Endothelial cell of umbilical vein (primary cell): ENCODE results near the gene ZNF516.

Experiments
- EZH2 ChIP-seq: IDR thresholded peaks from 2 replicates; pipeline ENCODE4 v1.6.1; 2012; ENCODE audit warnings: borderline replicate concordance, low read depth, mild to moderate bottlenecking, moderate library complexity, low read length, inconsistent platforms; ENCODE audit not compliant: severe bottlenecking
- FOS ChIP-seq: IDR thresholded peaks from 2 replicates; pipeline ENCODE4 v1.6.1; 2011; ENCODE audit warnings: mild to moderate bottlenecking, low read length, moderate library complexity, borderline replicate concordance; ENCODE audit not compliant: insufficient read depth
- GATA2 ChIP-seq: IDR thresholded peaks from 2 replicates; pipeline ENCODE4 v1.7.0; 2011; ENCODE audit warnings: low read depth, mild to moderate bottlenecking, moderate library complexity, mixed read lengths, low read length; ENCODE audit not compliant: insufficient read length, insufficient read depth
- JUN ChIP-seq: IDR thresholded peaks from 2 replicates; pipeline ENCODE4 v1.6.1; 2011; ENCODE audit warnings: borderline replicate concordance, low read depth; ENCODE audit not compliant: insufficient read length, insufficient read depth
- MYC ChIP-seq: IDR thresholded peaks from one replicate; pipeline ENCODE4 v1.6.1; 2011; ENCODE audit warnings: mild to moderate bottlenecking, low read depth, low read length
- POLR2A ChIP-seq: IDR thresholded peaks from 2 replicates; pipeline ENCODE4 v1.6.1; 2012; ENCODE audit warnings: low read depth, mild to moderate bottlenecking, control low read depth, low read length
- POLR2AphosphoS5 ChIP-seq: IDR thresholded peaks from 2 replicates; pipeline ENCODE4 v1.6.1; 2012; ENCODE audit warnings: low read depth, mild to moderate bottlenecking, control low read depth, low read length, moderate library complexity; ENCODE audit not compliant: insufficient read depth
- TF ChIP-seq, protein P1 (sequence below), 2 donors: IDR thresholded peaks; 1 replicate in 1 of 2; 2 replicates in 1 of 2; pipeline ENCODE4 v1.5.1; 2011; ENCODE audit warnings: low read length in 2 of 2, mild to moderate bottlenecking in 2 of 2, moderate library complexity in 2 of 2, control low read depth in 1 of 2, inconsistent platforms in 1 of 2, low read depth in 1 of 2; ENCODE audit not compliant: insufficient read depth in 1 of 2; ENCODE audit errors: extremely low read depth in 1 of 2
- TF ChIP-seq, protein P2 (sequence below): IDR thresholded peaks from 2 replicates; pipeline ENCODE4 v1.6.1; 2011; ENCODE audit not compliant: insufficient read depth, insufficient read length

DNA sequence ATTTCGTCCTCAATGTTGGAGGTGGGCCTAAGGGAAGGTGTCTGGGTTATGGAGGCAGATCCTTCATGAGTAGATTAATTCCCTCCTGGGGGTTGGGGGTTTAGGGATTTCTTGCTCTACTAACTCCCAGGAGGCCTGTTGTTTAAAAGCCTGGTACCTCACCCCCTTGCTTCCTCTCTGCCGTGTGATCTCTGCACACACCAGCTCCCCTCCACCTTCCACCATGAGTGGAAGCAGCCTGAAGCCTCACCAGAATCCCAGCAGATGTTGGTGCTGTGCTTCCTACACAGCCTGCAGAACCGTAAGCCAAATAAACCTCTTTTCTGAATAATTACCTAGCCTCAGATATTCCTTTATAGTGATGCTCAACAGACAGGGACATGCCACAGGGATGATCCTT is 141.5 kb downstream of the ZNF516 start:
- TF ChIP-seq, protein P1, sequence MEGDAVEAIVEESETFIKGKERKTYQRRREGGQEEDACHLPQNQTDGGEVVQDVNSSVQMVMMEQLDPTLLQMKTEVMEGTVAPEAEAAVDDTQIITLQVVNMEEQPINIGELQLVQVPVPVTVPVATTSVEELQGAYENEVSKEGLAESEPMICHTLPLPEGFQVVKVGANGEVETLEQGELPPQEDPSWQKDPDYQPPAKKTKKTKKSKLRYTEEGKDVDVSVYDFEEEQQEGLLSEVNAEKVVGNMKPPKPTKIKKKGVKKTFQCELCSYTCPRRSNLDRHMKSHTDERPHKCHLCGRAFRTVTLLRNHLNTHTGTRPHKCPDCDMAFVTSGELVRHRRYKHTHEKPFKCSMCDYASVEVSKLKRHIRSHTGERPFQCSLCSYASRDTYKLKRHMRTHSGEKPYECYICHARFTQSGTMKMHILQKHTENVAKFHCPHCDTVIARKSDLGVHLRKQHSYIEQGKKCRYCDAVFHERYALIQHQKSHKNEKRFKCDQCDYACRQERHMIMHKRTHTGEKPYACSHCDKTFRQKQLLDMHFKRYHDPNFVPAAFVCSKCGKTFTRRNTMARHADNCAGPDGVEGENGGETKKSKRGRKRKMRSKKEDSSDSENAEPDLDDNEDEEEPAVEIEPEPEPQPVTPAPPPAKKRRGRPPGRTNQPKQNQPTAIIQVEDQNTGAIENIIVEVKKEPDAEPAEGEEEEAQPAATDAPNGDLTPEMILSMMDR (IDR thresholded peaks at IDR 0.05; ENCODE audit: extremely low read depth in 1 of 2, insufficient read depth in 1 of 2, low read depth in 1 of 2, low read length in 2 of 2): no peak
- TF ChIP-seq EZH2 (no peak), POLR2AphosphoS5 (no peak), FOS (no peak), POLR2A (no peak), MYC (no peak), JUN (no peak), GATA2 (no peak)
- TF ChIP-seq, protein P2, sequence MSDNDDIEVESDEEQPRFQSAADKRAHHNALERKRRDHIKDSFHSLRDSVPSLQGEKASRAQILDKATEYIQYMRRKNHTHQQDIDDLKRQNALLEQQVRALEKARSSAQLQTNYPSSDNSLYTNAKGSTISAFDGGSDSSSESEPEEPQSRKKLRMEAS: no peak
